AG09319 (cell line): ENCODE data around the gene CDH4.

Source experiments
- DNase-seq: peaks from one replicate; pipeline ENCODE4 v3.0.0-alpha.2; 2010; ENCODE audit warnings: low read depth; ENCODE audit errors: extremely low read depth
- CTCF ChIP-seq: IDR thresholded peaks from 2 replicates; pipeline ENCODE4 v1.5.1; 2011; ENCODE audit warnings: low read depth, mild to moderate bottlenecking, inconsistent platforms, low read length, moderate library complexity

Gene CDH4

DNA sequence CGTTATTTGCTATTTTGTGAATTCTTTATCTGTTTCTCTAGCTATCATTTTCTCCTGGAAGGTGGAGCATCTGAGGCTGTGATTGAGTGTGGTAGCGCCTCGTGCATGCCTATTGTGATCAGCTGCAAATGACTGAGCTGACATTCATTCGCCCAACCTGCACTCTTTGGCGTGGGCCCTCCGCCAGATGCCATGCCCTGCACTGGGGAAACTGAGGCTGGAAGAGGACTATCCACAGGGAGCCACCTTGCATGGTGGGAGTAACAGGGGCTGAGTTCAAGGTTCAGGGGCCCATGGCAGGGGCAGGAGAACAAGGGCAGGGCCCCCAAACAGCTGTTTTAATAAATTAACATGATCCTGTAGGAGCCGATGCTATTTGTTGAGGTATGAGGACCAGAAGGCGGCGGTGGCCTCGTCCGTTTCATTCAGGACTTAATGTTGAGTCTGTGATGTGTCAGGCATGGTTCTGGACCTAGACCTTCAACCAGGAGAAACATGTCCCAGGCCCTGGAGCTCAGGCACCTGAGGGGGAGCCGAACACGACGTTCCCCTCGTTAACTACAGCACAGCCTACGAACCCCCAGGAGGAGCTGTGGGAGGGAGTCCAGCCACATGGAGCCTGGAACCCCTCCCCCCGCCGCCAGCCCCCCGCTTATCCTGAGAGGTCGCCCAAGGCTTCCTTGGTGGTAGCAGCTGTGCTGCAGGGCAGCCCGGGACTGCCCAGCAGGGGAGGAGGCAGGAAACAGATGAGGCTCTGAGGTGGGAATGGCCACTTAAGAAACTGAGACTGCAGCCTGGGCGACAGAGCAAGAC lies 242.9 kb downstream of the CDH4 start:
- no peak for TF ChIP-seq CTCF
- no peak for DNase-seq

GRCh38 chr20:61497029-61497627 lies 245.1 kb downstream of the CDH4 start:
- no peak for DNase-seq
- TF ChIP-seq CTCF = no peak

DNA sequence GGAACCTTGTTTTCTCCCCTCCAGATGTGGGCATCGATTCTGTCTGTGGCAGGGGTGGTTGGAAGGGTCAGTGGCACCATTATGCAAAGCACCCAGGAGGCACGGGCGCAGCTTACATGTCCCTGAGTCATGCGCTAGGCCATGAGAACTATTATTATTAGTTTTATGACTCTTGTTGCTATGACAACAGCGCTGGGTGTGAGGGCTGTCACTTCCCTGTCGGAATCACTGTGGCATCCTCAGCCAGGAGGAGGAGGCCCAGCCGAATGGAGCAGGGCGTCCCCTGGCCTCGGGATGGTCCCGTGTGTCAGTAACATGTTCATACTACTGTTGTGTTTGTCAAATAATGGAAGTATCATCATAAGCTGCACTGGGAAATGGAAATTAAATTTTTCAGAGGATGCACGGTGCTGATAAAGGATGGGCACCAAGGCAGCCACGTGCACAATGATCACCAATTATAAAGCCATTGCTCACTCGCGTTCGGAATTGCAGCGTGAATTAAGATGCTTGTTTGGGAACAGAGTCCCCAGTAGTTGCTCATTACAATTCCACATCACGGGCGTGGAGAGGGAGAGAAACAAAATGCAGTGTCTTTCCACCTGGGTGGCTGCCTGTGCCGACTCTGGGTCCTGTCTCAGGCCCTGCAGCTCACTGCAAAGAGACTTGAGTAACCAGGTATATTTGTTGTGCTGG lies 247.9 kb downstream of the CDH4 start:
- no peak for TF ChIP-seq CTCF
- DNase-seq = no peak

DNA sequence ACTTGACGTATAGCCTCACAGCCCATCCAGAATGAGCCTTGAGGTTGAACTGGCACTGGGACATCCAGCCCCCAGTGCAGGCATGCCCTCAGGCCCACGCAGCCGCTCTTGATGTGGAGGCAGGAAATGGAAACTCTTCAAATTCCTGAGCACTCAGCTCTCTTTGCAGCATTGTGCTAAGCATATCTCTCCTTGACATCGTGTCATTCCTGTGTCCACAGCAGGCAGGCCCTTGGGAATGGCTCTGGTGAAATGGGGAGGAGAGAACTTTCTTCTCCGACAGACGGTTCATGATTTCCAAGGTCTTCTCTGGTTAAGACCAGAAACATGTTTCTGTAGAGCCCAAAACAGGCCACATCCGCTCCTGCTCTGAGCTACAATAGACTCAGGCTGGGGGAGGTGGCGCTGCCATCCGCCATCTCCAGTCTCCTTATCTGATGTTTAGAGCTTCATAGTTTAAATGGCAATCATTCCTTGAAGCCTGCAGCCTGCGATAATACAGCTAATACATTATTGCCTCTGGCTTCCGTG lies 248.8 kb downstream of the CDH4 start:
- DNase-seq = no peak
- no peak for TF ChIP-seq CTCF

- TF ChIP-seq CTCF = no peak
- DNase-seq = no peak
These were observed 250.4 kb downstream of the CDH4 start for GRCh38 chr20:61502433-61502832.

GRCh38 chr20:61503106-61503505 lies 251.0 kb downstream of the CDH4 start:
- no peak for DNase-seq
- TF ChIP-seq CTCF = no peak

DNA sequence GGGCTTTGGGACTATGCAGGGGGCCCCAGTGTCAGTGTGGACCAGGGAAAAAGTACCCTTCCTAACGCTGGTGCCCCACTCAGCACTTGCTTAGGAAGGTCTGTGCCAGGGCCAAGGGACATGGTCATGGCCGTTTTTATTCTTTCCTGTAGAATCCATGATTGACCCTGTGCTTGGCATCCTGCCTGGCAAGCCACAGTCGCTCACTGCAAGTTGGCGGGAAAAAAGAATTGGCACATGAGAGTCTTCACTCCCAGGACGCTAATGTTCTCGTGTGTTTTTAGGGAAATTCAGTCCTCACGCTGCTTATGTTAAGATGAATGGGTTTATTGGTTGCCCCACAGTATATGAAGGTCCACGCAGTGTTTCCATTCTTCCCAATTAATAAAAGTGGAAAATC lies 253.4 kb downstream of the CDH4 start:
- TF ChIP-seq CTCF = no peak
- DNase-seq = no peak
